GM12874 (cell line): Measurements from ENCODE around the gene SH3BP1.

ENCODE experiments used
- CTCF ChIP-seq: IDR thresholded peaks from 2 replicates; pipeline ENCODE4 v1.5.1; 2011; ENCODE audit warnings: low read depth, mild to moderate bottlenecking, control low read depth, low read length, moderate library complexity; ENCODE audit not compliant: insufficient read depth

SH3BP1 gene

GRCh38 chr22:37639771-37640590 is 512 bp downstream of the SH3BP1 start:
- TF ChIP-seq CTCF: no peak

GRCh38 chr22:37640591-37641560 is 1.4 kb downstream of the SH3BP1 start:
- no peak for TF ChIP-seq CTCF

- no peak for TF ChIP-seq CTCF
Observed at GRCh38 chr22:37641561-37641949, 2.1 kb downstream of the SH3BP1 start.

GRCh38 chr22:37643225-37643847 is 3.9 kb downstream of the SH3BP1 start:
- peak; percentile 90 for TF ChIP-seq CTCF

- TF ChIP-seq CTCF: no peak
Observed at GRCh38 chr22:37647317-37647716, 7.8 kb downstream of the SH3BP1 start.

- TF ChIP-seq CTCF: no peak
Observed at GRCh38 chr22:37647928-37648327, 8.5 kb downstream of the SH3BP1 start.
